HL-60 (cell line): ENCODE results near the gene MYBPC3.

Source experiments
- DNase-seq, 2 experiments: peaks; one replicate each; pipeline ENCODE4 v3.0.0-alpha.2; 2010 to 2020; ENCODE audit warnings: low read depth in 1 of 2, low spot score in 1 of 2
- H3K27ac ChIP-seq: fragments of 250-450 bp; sonication (Bioruptor Pico); replicated peaks from 2 replicates; pipeline ENCODE4 v1.5.1; 2020; ENCODE audit warnings: mild to moderate bottlenecking, moderate library complexity
- H3K27me3 ChIP-seq: fragments of 250-450 bp; sonication (Bioruptor Pico); 2 replicates; pipeline ENCODE4 v1.5.1; 2021; ENCODE audit warnings: mild to moderate bottlenecking, moderate library complexity; ENCODE audit not compliant: insufficient read depth, poor library complexity, severe bottlenecking
- H3K4me3 ChIP-seq: replicated peaks from 2 replicates; pipeline ENCODE4 v1.5.1; 2011; ENCODE audit warnings: mild to moderate bottlenecking, control low read depth, low read length; ENCODE audit not compliant: insufficient read depth
- CTCF ChIP-seq: IDR thresholded peaks from one replicate; pipeline ENCODE4 v1.5.1; 2011; ENCODE audit warnings: low read length, control low read depth, inconsistent platforms; ENCODE audit not compliant: insufficient read depth
- GABPA ChIP-seq: IDR thresholded peaks from 2 replicates; pipeline ENCODE4 v1.6.1; 2012; ENCODE audit warnings: low read depth
- POLR2AphosphoS5 ChIP-seq: IDR thresholded peaks from 2 replicates; pipeline ENCODE4 v1.6.1; 2012; ENCODE audit warnings: low read depth
- REST ChIP-seq: IDR thresholded peaks from 2 replicates; pipeline ENCODE4 v1.6.1; 2012; ENCODE audit warnings: low read depth; ENCODE audit not compliant: insufficient replicate concordance
- SPI1 ChIP-seq: IDR thresholded peaks from 2 replicates; pipeline ENCODE4 v1.6.1; 2012; ENCODE audit warnings: low read depth, mild to moderate bottlenecking, borderline replicate concordance
- long read RNA-seq: library from polyadenylated mRNA; unstranded; transcript quantifications from one replicate; pipeline ENCODE4 v2.0.0, GENCODE V29; 2020

MYBPC3 gene
- long read RNA-seq = 0 reads

- Histone ChIP-seq H3K27ac (no peak within 1 kb of the TSS), H3K27me3 (no peaks in the 10 kb centered on the region), H3K4me3 (no peak within 1 kb of the TSS)
- no peak for TF ChIP-seq POLR2AphosphoS5
- no peak for TF ChIP-seq REST
- no peak for TF ChIP-seq SPI1
- TF ChIP-seq CTCF = no peak
- no peak for TF ChIP-seq GABPA
- no peak for DNase-seq
Measured at GRCh38 chr11:47352556-47352955, at the start of gene MYBPC3. Gene MYBPC3 (minus strand): TSS chr11:47352702. CDS start chr11:47352647, 55 bp downstream.

GRCh38 chr11:47400768-47401279 lies 48.3 kb upstream of the MYBPC3 start:
- DNase-seq = no peak
- Histone ChIP-seq H3K27me3 (no peaks in the 10 kb centered on the region), H3K27ac (peak overlapping the region; percentile 67), H3K4me3 (no peak overlapping the region)
- TF ChIP-seq GABPA = no peak
- peak; percentile 40 for TF ChIP-seq REST
- TF ChIP-seq POLR2AphosphoS5 = 0 out of 2 replicates have a peak, but pooled peaks have one; percentile 6
- no peak for TF ChIP-seq CTCF
- TF ChIP-seq SPI1 = no peak

- DNase-seq = peak in 1 of 2 experiments; percentile 37
- no peaks in the 10 kb centered on the region for H3K27me3 ChIP-seq
- peak overlapping the region; percentile 67 for H3K27ac ChIP-seq
- H3K4me3 ChIP-seq = peak overlapping the region; percentile 21
- TF ChIP-seq POLR2AphosphoS5 (no peak; the same call in 1 of the 2 replicates), REST (no peak), GABPA (no peak), CTCF (no peak), SPI1 (no peak)
Measured at GRCh38 chr11:47399860-47400767, 47.6 kb upstream of the MYBPC3 start.
